GM12891 (cell line): Measurements from ENCODE around the gene APOH.

Experiments
- PAX5 ChIP-seq: IDR thresholded peaks from 2 replicates; pipeline ENCODE4 v1.6.1; 2011; ENCODE audit warnings: low read length, moderate library complexity, mild to moderate bottlenecking; ENCODE audit not compliant: insufficient read depth, severe bottlenecking
- POLR2A ChIP-seq: IDR thresholded peaks from 2 replicates; pipeline ENCODE4 v1.6.1; 2011; ENCODE audit warnings: low read depth, low read length, control low read depth
- POLR2AphosphoS5 ChIP-seq: IDR thresholded peaks from 2 replicates; pipeline ENCODE4 v1.6.1; 2011; ENCODE audit warnings: low read depth, low read length, control low read depth
- POU2F2 ChIP-seq: IDR thresholded peaks from 2 replicates; pipeline ENCODE4 v1.6.1; 2011; ENCODE audit warnings: low read depth, mild to moderate bottlenecking, control low read depth, low read length, moderate library complexity
- SPI1 ChIP-seq: IDR thresholded peaks from 2 replicates; pipeline ENCODE4 v1.6.1; 2011; ENCODE audit warnings: low read depth, low read length, control low read depth

GRCh38 chr17:66255112-66255511 lies 25.9 kb upstream of the APOH start:
- no peak for TF ChIP-seq POLR2AphosphoS5
- no peak for TF ChIP-seq POLR2A
- no peak for TF ChIP-seq PAX5
- no peak for TF ChIP-seq SPI1
- TF ChIP-seq POU2F2 = no peak
